ENCODE data around the gene HOXB4.

HOXB4 gene

GRCh38 chr17:48598736-48599135 lies 20.6 kb upstream of the HOXB4 start:
- TF ChIP-seq FOXP2 (optimal IDR thresholded peaks at IDR 0.05; ENCODE audit: borderline replicate concordance, extremely low read depth, extremely low read length, insufficient read depth) = no peak
- TF ChIP-seq REST (IDR thresholded peaks at IDR 0.05; ENCODE audit: insufficient read depth in 1 of 2, low read depth in 2 of 2, low read length in 2 of 2) = no peak
- no peak for TF ChIP-seq POLR2AphosphoS5 (IDR thresholded peaks at IDR 0.05; ENCODE audit: low read depth, low read length)
- TF ChIP-seq SIN3A (IDR thresholded peaks at IDR 0.05; ENCODE audit: borderline replicate concordance, insufficient read depth, low read length) = no peak
- no peak for TF ChIP-seq TAF1 (IDR thresholded peaks at IDR 0.05; ENCODE audit: borderline replicate concordance, insufficient read depth, low read length)

GRCh38 chr17:48597778-48598631 lies 19.9 kb upstream of the HOXB4 start:
- no peak for TF ChIP-seq POLR2AphosphoS5 (IDR thresholded peaks at IDR 0.05; ENCODE audit: low read depth, low read length)
- TF ChIP-seq SIN3A (IDR thresholded peaks at IDR 0.05; ENCODE audit: borderline replicate concordance, insufficient read depth, low read length) = no peak
- TF ChIP-seq REST (IDR thresholded peaks at IDR 0.05; ENCODE audit: insufficient read depth in 1 of 2, low read depth in 2 of 2, low read length in 2 of 2) = no peak
- TF ChIP-seq TAF1 (IDR thresholded peaks at IDR 0.05; ENCODE audit: borderline replicate concordance, insufficient read depth, low read length) = no peak
- no peak for TF ChIP-seq FOXP2 (optimal IDR thresholded peaks at IDR 0.05; ENCODE audit: borderline replicate concordance, extremely low read depth, extremely low read length, insufficient read depth)

GRCh38 chr17:48597528-48597777 lies 19.3 kb upstream of the HOXB4 start:
- no peak for TF ChIP-seq SIN3A (IDR thresholded peaks at IDR 0.05; ENCODE audit: borderline replicate concordance, insufficient read depth, low read length)
- TF ChIP-seq TAF1 (IDR thresholded peaks at IDR 0.05; ENCODE audit: borderline replicate concordance, insufficient read depth, low read length) = no peak
- TF ChIP-seq FOXP2 (optimal IDR thresholded peaks at IDR 0.05; ENCODE audit: borderline replicate concordance, extremely low read depth, extremely low read length, insufficient read depth) = no peak
- no peak for TF ChIP-seq REST (IDR thresholded peaks at IDR 0.05; ENCODE audit: insufficient read depth in 1 of 2, low read depth in 2 of 2, low read length in 2 of 2)
- no peak for TF ChIP-seq POLR2AphosphoS5 (IDR thresholded peaks at IDR 0.05; ENCODE audit: low read depth, low read length)

GRCh38 chr17:48596735-48597527 lies 18.8 kb upstream of the HOXB4 start:
- TF ChIP-seq POLR2AphosphoS5 (IDR thresholded peaks at IDR 0.05; ENCODE audit: low read depth, low read length) = no peak
- TF ChIP-seq REST (IDR thresholded peaks at IDR 0.05; ENCODE audit: insufficient read depth in 1 of 2, low read depth in 2 of 2, low read length in 2 of 2) = no peak
- no peak for TF ChIP-seq FOXP2 (optimal IDR thresholded peaks at IDR 0.05; ENCODE audit: borderline replicate concordance, extremely low read depth, extremely low read length, insufficient read depth)
- TF ChIP-seq SIN3A (IDR thresholded peaks at IDR 0.05; ENCODE audit: borderline replicate concordance, insufficient read depth, low read length) = no peak
- TF ChIP-seq TAF1 (IDR thresholded peaks at IDR 0.05; ENCODE audit: borderline replicate concordance, insufficient read depth, low read length) = no peak
